PFSK-1 (cell line): ENCODE measurements around the gene GMPPA.

Experiments
- FOXP2 ChIP-seq: optimal IDR thresholded peaks from 2 replicates; pipeline ENCODE3; 2011; ENCODE audit warnings: borderline replicate concordance, control low read depth, inconsistent platforms; ENCODE audit not compliant: insufficient read depth; ENCODE audit errors: extremely low read length, extremely low read depth
- SIN3A ChIP-seq: IDR thresholded peaks from 2 replicates; pipeline ENCODE4 v1.6.1; 2012; ENCODE audit warnings: mild to moderate bottlenecking, low read length, moderate library complexity, borderline replicate concordance; ENCODE audit not compliant: insufficient read depth
- TF ChIP-seq, protein P1 (sequence below), 2 experiments: IDR thresholded peaks; 2 replicates each; pipeline versions ENCODE4 v1.6.1 to v1.8.0; 2011 to 2012; ENCODE audit warnings: low read depth in 2 of 2, low read length in 2 of 2, control low read depth in 1 of 2, inconsistent platforms in 1 of 2, mild to moderate bottlenecking in 1 of 2, moderate library complexity in 1 of 2; ENCODE audit not compliant: insufficient read depth in 1 of 2

DNA sequence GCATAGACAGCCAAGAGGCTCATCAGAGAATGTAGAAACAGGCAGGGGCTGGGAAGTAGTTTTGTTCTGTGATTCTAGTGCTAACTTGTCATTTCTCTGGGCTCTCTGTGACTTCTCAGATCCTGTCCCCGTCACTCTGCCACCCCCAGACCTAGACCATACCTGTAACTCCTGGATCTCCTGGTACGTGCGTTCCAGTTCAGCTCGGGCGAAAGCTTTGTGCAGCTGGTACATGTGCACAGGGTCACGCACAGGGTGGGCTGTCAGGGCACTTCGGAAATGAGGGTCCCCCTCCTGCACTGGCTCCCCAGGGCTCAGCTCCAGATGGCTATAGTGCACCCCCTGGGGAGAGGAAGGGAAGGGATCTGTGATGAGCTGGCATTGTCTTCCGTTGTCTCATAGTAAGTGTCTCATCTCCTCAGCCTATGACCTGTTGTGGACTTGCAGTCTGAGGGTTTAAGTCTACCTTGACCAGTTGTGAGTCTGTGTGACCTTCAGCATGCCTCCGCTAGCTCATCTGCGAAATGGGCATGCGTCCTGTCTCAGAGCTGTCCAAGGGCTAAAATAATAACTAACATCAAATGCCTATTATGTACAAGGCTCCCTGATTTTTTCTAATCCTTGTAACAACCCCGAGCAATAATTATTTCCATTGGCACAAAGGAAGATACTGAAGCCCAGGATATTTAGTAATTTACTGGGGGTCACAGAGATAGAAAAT lies 42.3 kb downstream of the GMPPA start:
- TF ChIP-seq, protein P1, sequence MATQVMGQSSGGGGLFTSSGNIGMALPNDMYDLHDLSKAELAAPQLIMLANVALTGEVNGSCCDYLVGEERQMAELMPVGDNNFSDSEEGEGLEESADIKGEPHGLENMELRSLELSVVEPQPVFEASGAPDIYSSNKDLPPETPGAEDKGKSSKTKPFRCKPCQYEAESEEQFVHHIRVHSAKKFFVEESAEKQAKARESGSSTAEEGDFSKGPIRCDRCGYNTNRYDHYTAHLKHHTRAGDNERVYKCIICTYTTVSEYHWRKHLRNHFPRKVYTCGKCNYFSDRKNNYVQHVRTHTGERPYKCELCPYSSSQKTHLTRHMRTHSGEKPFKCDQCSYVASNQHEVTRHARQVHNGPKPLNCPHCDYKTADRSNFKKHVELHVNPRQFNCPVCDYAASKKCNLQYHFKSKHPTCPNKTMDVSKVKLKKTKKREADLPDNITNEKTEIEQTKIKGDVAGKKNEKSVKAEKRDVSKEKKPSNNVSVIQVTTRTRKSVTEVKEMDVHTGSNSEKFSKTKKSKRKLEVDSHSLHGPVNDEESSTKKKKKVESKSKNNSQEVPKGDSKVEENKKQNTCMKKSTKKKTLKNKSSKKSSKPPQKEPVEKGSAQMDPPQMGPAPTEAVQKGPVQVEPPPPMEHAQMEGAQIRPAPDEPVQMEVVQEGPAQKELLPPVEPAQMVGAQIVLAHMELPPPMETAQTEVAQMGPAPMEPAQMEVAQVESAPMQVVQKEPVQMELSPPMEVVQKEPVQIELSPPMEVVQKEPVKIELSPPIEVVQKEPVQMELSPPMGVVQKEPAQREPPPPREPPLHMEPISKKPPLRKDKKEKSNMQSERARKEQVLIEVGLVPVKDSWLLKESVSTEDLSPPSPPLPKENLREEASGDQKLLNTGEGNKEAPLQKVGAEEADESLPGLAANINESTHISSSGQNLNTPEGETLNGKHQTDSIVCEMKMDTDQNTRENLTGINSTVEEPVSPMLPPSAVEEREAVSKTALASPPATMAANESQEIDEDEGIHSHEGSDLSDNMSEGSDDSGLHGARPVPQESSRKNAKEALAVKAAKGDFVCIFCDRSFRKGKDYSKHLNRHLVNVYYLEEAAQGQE (IDR thresholded peaks at IDR 0.05; ENCODE audit: insufficient read depth in 1 of 2, low read depth in 2 of 2, low read length in 2 of 2): no peak
- no peak for TF ChIP-seq SIN3A
- no peak for TF ChIP-seq FOXP2
